CD4-positive, alpha-beta T cell treated with Interferon gamma for 1 hour (primary cell): Measurements from ENCODE around the gene ADCY2.

Experiments
- DNase-seq: peaks from one replicate; pipeline ENCODE4 v3.0.0-alpha.2; 2020

Gene ADCY2

DNA sequence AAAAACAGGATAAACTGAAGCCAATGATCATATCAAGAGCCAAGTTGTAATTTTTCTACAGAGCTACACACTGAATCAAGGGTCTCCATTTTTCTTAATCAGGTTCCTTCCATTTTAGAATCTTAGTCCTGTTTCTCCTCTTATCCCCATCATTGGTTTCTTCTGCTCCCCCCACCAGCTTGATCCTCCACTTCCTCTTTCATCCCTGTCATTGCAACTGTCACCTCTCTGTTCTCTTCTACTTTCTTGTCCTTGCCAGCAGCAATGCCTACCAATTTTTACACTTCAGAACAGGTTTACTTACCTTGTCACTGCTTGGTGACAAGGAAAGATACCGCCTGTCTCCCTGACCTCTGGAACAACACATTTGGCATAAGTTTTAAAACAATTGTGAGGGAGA lies 357.7 kb downstream of the ADCY2 start:
- DNase-seq, result no peak

DNA sequence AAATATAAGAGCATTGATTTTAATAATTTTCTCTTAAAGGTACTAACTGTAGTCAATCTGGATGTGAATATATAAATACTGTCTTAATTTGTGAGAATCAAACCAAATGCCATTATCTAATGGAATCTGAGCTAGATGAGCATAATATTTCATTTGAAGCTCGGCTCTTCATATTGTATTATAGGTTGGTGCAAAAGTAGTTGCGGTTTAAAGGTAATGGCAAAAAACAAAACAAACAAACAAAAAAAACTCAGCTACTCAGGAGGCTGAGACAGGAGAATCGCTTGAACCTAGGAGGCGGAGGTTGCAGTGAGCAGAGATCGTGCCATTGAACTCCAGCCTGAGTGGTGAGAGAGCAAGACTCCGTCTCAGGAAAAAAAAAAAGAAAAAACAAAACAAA lies 358.6 kb downstream of the ADCY2 start:
- no peak for DNase-seq

DNA sequence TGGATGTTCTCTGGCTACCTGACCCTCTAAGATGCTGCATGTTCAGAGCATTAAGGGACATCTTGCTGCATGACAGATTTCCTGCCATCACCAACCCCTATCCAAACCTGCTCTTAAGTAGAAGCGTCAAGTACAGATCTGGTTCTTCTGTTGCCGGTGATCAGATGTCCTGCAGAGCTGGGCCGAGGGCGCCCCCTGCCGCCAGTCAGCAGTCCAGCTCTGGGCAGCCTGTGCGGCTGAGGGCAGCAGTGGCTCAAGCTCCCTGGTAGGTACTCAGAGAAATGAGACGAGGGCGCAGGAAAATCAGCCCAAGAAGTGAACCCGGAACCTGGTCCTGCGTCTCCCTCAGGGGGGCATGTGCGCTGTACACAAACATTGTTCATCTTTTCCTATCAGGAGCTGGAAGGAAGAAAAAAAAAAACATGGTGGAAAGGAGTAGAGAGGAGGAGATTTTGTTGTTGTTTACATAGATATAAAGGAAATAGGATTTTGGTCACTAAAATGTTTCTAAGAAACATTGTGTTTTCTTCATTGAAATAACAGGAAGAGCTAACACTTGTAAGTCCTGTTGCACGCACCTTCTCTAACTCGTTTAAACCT lies 359.2 kb downstream of the ADCY2 start:
- no peak for DNase-seq

DNA sequence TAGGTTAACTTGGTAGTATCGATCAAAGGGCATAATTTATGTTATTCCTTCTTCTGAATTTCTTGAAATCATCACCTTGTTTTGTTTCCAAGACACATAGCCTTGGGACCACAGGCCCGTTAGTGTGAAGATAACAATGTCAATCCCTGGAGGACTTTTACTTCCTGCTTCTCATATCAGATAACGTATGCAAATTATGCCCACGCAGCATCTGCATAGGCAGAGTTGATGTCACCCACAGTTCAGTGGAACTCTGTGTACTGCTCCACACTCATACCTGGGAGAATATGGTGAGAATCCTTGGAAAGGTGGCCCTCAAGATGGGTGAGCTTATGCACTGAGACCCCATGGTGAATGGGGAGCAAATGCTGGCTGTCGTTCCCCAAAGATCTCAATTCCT lies 360.0 kb downstream of the ADCY2 start:
- DNase-seq, result no peak

DNA sequence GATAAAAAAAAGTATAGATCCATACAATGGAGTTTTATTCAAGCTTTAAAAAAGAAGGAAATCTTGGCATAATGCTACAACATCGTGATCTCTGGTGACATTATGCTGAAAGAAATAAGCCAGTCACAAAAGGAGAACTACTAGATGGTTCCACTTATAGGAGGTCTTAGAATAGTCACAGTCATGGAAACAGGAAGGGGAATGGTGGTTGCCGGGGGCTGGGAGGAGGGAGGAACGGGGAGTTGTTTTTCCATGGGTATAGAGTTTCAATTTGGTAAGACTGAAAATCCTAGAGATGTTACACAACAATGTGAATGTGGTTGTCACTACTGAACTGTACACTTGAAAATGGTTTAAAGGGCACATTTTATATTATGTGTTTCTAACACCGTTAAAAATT lies 360.5 kb downstream of the ADCY2 start:
- no peak for DNase-seq

DNA sequence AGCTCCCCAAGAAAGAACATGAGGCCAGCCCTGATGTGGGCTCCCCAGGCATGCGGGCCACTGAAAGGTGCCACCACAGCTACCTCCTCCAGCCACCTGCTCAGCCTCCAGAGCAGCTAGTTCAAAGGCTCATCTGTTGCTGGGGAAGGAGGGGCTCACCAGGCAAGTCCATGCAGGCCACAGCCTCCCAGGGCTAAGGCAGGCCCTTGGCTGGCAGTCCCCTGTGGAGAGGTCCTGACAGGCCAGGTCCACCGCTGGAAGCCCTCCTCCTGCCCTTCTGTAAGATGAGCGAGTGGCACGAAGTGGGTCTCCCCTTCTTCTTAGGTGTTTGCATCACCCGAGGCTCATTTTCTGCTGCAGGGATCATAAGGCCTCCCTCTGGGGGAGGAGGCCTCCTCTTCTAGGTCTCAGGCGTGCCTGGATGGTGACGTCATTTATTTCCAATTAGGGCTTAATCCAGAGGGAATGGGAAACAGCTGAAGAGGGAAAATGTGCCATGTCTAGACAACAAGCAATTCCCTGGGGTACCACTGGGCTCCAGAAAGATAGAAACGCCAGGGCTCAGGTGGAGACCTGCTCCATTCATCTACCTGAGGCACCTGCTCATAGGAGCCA lies 363.4 kb downstream of the ADCY2 start:
- DNase-seq, result no peak

DNA sequence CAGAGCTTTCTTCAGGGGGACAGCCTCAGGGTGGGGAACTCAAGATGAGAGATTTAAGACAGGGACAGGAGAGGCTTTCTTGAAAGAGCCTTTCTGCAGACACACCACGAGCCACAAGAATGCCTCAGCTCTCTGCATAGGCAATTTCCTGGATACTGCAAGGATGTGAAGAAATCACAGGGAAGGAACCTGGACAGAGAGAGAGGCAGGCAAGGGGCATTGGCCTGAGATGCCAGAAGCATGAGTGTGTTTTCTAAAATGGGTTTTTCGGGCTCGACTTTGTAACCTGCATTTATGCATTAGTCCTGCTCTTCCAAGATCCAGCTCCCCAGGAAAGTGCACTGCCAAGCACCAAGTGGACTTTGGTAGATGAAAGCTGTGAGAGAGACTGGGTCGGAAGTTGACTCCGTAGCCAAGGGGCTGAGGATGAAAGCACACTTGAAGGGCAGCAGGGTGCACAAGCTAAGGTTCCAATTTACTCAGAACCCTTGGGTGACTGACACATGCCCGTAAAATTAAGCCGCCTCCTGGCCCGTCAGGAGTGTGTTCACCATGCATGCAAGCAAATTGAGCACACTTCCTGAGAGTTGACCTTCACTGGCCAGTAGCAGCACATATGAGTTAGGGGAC lies 364.1 kb downstream of the ADCY2 start:
- DNase-seq, result no peak

DNA sequence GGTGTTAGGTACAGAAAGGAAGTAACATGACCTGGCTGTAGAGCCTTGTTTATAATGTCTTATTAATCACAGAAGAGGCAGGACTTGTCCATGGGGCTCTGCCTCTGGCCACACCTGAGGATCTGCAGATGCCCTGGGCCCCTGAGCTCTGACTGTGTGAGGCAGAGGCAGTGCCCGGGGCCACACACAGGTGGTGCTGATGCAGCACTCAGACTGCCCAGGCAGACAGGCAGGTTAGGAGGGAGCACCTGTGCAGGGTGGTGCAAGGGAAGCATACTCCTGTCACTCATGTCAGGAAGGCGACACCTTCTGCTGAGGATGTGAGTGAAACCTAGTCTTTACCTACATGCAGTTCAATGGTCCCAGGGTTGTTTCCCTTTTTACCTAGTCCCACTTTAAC lies 366.3 kb downstream of the ADCY2 start:
- DNase-seq, result no peak

DNA sequence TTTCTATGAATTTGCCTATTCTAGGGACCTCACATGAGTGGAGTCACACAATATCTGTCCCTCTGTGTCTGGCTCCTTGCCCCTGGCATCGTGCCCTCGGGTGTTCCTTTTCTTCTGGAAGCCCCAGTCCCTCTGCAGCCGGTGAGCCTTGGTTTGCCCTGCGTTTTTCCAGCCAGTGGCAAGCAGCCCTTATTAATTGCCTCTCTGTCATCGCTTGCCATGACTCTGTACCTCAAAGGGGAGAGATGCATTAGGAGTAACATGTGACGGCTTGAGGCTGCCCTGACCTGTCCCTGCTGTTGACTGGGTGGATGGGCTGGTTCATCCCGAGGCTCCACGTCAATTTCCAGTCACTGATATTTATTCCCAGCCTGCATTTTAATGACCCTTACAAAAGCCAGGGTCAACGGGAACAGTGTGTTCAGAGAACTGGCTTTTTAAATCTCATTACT lies 367.7 kb downstream of the ADCY2 start:
- DNase-seq, result no peak

DNA sequence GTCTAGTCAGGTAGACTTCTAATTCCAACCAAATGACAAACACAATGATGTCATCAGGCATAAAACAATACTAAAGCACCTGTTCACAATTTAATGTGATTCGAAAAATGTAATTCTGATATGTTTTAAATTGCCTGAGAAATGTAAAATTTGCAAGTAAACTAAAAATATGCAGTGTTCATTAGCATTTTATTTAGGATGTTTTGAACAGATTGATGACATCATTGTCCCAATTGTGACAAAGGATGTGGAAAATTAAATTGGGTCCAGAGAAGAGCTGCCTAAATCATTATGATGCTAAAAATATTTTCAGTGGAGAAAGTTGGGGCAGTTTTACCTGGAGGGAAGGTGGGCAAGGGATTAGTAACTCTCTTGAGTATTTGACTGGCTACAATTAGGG lies 368.5 kb downstream of the ADCY2 start:
- DNase-seq, result no peak

DNA sequence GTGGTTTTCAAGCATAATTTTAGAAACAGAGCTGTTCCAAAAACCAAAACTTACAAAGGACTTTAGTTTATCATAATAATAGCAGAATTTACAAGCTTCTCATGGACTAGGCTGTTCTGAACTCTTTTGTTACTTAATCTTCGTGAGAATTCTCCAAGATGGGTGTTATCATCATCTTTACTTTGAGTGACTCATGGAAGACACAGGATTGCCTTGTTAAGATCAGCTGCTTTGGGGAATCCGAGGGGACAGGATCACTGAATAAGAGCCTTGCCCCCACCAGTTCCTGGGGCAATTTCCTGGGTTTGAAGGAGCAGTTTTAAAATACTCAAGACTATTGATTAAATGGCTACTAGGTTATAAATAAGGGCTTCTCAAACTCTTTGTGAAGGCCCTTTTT lies 374.5 kb downstream of the ADCY2 start:
- DNase-seq, result no peak

DNA sequence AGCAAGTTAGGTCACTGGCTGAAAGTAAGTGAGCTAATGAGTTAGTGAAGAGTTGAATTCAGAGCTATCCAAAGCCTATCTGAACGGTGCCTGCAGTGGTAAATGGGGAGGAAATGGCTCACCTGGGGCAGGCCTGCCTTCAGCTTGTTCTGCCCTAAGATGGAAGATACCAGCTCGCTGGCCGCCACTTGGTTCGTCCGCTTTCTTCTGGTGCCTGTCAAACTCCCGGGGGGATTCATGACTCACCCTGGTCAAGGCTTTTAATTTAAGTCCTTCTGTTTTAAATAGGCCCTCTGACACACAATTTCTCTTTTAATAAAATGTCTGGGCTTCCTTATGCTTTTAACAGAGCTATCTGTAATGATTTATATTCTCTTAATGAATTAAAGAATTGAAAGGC lies 376.2 kb downstream of the ADCY2 start:
- DNase-seq, result no peak

DNA sequence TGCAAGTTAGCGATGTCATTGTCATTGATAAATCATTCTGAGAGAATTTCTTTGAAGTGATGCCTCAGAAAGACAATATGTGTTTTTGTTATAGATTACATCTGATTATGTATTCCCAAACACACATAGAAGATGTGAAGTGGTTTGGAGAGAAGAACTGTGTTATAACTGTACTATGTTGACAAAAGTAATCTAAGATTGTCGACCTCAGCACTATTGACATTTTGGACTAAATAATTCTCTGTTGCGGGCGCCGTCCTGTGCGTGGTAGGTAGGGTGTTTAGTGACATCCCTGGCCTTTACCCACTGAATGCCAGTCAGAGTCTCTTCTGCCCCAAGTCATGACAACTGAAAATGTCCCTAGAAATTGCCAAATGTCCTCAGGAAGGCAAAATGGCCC lies 377.2 kb downstream of the ADCY2 start:
- DNase-seq, result no peak

DNA sequence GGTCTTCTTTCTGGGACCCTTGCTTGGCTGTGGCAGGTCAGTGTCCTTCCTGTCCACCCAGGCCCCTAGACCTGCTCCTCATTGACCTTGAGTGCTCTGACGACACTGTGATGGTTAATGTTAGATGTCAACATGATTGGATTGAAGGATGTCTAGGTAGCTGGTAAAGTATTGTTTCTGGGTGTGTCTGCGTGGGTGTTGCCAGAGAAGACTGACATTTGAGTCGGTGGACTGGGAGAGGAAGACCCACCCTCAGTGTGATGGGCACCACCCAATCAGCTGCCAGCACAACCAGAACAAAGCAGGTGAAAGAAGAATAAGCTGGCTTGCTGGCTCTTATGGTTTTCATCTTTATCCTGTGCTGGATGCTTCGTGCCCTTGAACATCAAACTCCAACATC lies 380.5 kb downstream of the ADCY2 start:
- no peak for DNase-seq

DNA sequence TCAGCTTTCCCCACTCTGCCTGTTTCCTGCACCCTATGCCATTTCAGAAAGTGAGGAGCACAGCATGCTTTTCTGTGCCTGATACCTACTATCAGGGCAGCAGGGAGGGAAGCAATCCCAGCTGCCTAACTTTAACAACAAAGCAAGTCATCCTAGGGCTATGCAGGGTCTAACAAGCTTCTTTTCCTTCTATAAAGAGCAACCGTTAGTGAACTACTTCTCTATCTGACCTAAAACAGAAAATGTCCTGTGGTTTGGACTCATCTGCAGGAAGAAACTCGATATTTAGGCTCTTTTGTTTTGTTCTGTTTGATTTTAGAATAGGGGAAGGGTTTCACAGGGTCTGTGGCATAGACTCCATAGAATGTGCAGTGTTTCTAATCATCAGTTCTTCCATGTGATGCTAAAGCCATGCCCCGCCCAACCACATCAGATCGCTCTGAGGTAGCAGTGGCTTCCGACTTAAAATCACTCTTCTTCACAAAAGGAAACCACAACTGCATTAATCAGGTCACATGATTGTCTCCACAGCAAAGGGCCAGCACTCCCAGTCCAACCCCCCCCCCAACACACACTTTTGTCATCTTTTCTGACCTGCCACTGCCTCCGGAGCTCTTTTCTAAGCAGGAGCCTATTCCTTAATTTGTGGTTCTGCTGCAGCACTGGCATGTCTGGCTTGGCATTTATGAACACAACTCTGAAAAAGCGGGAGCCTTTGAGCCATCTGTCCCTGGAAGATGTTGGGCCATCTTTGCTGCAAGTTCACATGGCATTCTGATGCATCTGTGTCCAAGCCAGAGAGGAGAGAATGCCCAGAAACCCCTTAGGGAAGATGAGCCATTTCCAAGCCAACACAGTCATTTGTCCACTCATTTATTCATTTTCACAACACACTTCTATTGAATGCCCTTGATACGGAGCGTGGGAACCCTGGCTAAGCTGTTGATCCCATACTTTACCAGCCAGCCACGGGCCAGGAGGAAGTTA lies 383.4 kb downstream of the ADCY2 start:
- no peak for DNase-seq

DNA sequence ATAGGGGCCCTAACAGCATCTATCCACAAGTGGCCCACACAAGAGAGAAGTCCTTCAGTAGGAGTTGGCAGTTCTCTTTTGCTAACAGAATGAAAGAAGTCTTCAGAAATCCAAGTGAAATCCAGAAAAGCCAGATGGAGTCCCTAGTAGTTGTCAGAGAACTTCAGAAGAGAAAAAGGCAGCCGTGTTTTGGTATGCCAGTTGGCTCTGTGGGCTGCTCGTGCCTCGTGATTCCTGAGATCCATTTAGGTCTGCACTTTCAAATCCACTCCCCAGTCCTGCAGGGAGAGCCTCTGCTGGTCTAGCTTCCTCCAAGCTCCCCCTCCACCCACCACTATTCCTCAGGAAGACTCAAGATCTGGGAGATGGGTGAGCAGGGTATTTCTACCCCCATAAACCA lies 386.0 kb downstream of the ADCY2 start:
- no peak for DNase-seq

DNA sequence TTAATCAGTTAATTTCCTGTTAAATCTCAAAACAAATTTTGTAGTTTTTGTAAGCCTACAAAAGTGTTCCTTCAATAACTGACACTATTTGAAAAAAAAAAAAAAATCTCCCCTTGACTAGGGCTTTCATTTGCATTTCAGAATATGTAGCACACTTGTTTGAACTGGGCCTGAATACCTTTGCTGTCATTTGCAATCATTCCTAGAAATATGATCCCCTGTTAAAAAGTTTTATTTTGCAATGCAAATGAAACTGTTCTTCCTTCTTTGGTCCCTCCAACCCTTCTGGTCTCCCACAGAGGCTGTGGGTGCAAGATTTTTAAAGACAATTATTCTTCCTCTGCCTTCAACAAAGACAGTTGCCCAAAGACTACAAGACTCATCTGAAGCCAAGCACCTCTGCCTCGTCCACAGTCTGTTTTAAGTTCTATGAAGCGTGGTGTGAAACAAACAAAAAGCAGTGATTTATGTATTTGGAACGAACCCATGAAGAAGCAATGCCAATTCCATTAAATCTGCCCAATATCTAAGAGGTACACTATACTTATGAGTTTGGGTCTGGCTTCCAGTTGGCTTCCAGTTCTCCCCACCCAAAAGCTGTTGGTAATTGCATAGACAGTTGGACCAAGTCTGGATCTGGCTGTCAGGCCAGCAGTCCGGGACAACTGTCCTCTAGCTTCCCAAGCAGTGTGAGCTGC lies 388.9 kb downstream of the ADCY2 start:
- no peak for DNase-seq

DNA sequence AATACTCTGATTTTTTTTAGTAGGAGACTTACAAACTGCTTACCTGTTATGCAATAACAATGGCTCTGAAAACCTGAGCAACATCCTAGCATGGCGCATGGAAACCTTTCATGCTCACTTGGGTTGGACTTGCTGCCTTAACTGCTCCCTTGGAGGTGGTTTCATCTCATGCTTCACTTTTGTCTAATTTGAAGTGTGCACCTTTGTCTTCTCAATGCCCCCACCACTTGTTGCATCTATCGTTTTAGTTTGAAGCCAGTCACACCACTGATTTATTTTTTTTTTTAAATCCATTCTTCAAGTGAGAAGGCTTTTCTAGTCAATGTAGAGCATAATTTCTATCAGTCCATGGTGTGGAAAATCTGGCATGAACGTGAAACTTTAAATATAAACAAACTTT lies 391.8 kb downstream of the ADCY2 start:
- DNase-seq, result no peak

DNA sequence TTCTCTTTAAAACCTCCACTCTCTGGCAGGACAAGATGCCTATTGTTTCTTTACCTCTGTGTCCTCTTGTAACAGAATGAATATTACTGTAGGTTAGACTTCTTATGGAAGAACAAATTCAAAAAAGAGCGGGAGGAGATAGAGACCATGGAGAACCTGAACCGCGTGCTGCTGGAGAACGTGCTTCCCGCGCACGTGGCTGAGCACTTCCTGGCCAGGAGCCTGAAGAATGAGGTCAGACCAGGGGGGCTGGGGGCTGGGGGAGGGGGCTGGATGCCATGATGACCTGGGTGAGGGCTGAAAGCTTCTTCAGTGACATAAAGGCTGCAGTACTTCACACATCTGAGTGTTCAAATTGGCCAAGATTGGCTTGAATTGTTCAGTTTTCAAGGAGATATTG lies 393.6 kb downstream of the ADCY2 start:
- no peak for DNase-seq

DNA sequence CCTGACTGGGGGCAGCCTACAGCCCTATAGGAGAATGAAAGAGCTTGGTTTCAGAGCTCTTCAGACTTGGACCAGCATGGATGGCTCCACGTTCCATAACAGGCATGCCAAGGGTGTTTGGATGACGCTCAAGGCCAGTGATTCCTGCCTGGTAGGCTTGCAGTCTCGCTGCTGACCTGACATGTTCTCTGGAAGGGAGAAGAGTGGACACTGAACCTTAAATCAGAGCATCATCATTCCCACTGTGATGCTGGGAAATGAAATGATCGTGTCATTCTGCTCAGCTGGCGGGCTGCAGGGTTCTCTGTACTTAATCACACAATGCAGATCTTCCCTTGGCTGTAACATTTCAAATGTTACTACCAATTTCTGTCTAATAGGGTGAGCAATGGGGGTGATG lies 398.0 kb downstream of the ADCY2 start:
- DNase-seq, result no peak

DNA sequence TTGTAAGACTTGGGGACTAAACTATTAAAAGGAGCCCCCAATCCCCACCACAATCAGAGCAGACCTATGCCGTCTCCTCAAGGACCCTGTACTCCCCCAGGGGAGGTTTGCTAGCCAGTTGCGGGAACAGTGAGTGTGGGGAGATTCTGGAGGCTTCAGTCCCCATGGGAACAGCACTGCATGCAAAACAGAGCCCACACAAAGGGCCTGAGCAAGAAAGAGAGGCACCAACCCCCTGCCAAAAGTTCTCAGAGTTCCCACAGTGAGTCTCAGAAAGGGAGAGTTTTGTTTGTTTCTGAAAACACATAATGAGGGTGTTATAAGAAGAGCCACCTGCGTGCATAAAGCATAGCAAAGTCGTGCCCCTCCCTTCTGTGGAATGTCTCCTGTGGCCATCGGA lies 398.4 kb downstream of the ADCY2 start:
- DNase-seq, result no peak

DNA sequence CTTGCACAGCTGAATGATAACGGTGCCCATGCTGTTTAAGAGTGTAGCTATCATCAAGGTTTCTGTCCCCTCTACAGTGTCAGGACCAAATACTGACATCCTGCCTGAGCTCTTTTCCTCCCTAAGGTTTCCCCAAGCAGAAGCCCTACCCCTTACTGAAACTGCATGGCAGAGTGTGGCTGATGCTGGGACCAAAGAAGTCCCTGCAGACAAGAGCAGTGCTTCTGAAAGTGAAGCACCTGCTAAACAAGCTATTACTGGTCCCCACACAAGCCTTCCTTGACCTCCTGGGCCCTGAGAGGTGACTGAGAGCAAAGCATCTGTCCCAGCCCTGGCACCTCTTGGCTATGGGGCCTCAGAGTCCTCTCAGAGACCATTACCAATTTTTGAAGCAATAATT lies 398.9 kb downstream of the ADCY2 start:
- DNase-seq, result no peak

DNA sequence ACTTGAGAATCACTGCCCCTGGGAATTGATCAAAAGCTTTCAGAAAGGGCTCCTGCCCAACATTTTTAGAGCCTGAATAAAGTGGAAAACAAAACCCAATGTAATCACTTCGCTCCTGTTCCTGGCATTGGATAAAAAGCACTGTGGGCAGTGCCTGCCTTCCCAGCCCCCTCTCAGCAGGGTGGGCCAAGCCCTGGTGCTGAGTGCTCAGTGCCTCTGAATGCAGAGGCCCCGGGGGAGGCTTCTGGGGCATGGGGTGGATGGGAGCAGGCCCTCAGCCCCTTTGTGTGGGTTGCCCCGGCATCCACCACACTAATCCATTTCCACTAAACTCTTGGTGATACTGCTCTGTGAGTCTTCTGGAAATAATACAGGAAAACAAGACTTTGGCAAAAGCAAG lies 399.4 kb downstream of the ADCY2 start:
- DNase-seq, result no peak
